ENCODE data around the gene FBXO38. TPM values are rescaled to one million over a fixed set of nuclear protein-coding genes. Genes with fewer than 3 reads are reported as not detected.

Gene FBXO38
- total and polyA plus RNA-seq, 2 of the 13 experiments (the other 11 are each of a cell fraction or from before 2014, with no cell fraction given), result 24.8 to 35.9 TPM

GRCh38 chr5:148483750-148484149, 100.0 kb downstream of the FBXO38 start (continued):
- TF ChIP-seq ZBTB37 (CRISPR knock-in tag; IDR thresholded peaks at IDR 0.05), result no peak
- TF ChIP-seq SMAD3 (CRISPR knock-in tag; IDR thresholded peaks at IDR 0.05), result no peak
- no peak for TF ChIP-seq ZBTB21 (CRISPR knock-in tag; IDR thresholded peaks at IDR 0.05)
- TF ChIP-seq ZNF740 (CRISPR knock-in tag; IDR thresholded peaks at IDR 0.05), result no peak
- no peak for TF ChIP-seq PREB (CRISPR knock-in tag; IDR thresholded peaks at IDR 0.05)
- no peak for TF ChIP-seq RBFOX2 (IDR thresholded peaks at IDR 0.05; ENCODE audit: low read depth, low read length)
- no peak for TF ChIP-seq AGO2 (optimal IDR thresholded peaks at IDR 0.05; ENCODE audit: low read depth, low read length)

GRCh38 chr5:148484651-148485050, 100.9 kb downstream of the FBXO38 start:
- Histone ChIP-seq H2AFZ (ENCODE audit: low read length) (no peak overlapping the region), H3K4me3 (replicated peaks in 1 of 3; ENCODE audit: insufficient read depth in 1 of 3, low read depth in 2 of 3, low read length in 3 of 3) (no peak overlapping the region), H3K36me3 (replicated peaks in 1 of 2; ENCODE audit: control insufficient read depth in 1 of 2, insufficient read depth in 2 of 2, low read length in 2 of 2) (no peaks in the 10 kb centered on the region), H3K9me3 (ENCODE audit: low read length) (no peaks in the 10 kb centered on the region), H3K27ac (ENCODE audit: extremely low read length, insufficient read depth, low read length) (no peak overlapping the region), H4K20me1 (ENCODE audit: insufficient read depth, low read length) (no peaks in the 10 kb centered on the region), H3K4me2 (ENCODE audit: low read depth, low read length) (no peak overlapping the region), H3K27me3 (ENCODE audit: control insufficient read depth in 1 of 2, insufficient read depth in 2 of 2, low read length in 2 of 2) (no peaks in the 10 kb centered on the region), H3K79me2 (ENCODE audit: insufficient read depth, low read length) (no peaks in the 10 kb centered on the region), H3K9ac (ENCODE audit: insufficient read depth, low read depth, low read length) (no peak overlapping the region), H3K4me1 (ENCODE audit: insufficient read depth, low read length) (peaks cover 9% of the 10 kb centered on the region; the same call in 1 of the 2 replicates)
- TF ChIP-seq IRF9 (CRISPR knock-in tag; IDR thresholded peaks at IDR 0.05; ENCODE audit: borderline replicate concordance) (no peak), GABPB1 (CRISPR knock-in tag; IDR thresholded peaks at IDR 0.05) (no peak), ZNF589 (CRISPR knock-in tag; conservative IDR thresholded peaks at IDR 0.05) (no peak)
- ATAC-seq (no peak), FAIRE-seq (no peak), DNase-seq (ENCODE audit: low spot score) (no peak)
- POLR2A ChIA-PET, result no interaction called here
- no TSS peak for BruUV-seq (replicated peaks)
- intact Hi-C loops (cut with micrococcal nuclease; ENCODE audit: unreplicated experiment), result loop anchor here (5.0 kb wide), 1 partner anchor 307 kb away; no protein-coding TSS in a partner anchor
- CTCF ChIA-PET (ENCODE audit: low intra/inter-chr PET ratio, low total read pairs), result no interaction called here
- in situ Hi-C loops (cut with HindIII; ENCODE audit: extremely low pct_ligation_motif_present, low pct_unique_long_range_greater_than_20kb), result no loop called here

Data from HepG2 (cell line).